Coronary artery (tissue), 2 donors: Measurements from ENCODE around the gene CCDC81.

ENCODE experiments used
- DNase-seq: peaks from one replicate; pipeline ENCODE4 v3.0.0-alpha.2; 2017; ENCODE audit warnings: low spot score
- H3K27ac ChIP-seq, 2 donors: fragments of 200-600 bp; sonication (generic); one replicate each; pipeline ENCODE4 v1.5.1; 2016 to 2019
- H3K4me3 ChIP-seq: fragments of 200-600 bp; sonication (generic); 2 replicates; pipeline ENCODE4 v1.5.1; 2016; ENCODE audit warnings: mild to moderate bottlenecking, moderate library complexity
- TF ChIP-seq, protein P1 (sequence below): fragments of 200-600 bp; sonication (generic); IDR thresholded peaks from one replicate; pipeline ENCODE4 v1.5.1; 2019; ENCODE audit warnings: antibody characterized with exemption

Gene CCDC81

DNA sequence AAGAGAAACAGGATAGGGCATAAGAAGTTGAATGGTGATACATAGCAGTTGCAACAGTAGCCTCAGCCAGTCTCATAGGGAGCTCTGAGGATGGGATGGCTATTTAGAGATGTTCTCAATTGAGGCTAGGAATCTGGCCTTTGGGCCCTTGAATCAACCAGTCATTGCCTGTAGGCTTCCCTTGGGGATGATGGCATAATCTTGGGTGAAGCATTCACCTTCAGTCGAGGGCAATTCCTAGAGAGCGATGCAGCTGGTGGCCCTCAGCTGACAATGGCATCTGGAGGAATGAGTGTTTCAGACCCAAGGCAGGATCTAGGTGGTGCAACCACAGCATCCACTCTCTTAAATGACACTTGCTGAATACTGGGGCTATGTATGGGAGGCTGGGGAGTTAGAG, 61.0 kb downstream of the CCDC81 start:
- no peak overlapping the region for H3K4me3 ChIP-seq
- no peak overlapping the region for H3K27ac ChIP-seq
- TF ChIP-seq, protein P1, sequence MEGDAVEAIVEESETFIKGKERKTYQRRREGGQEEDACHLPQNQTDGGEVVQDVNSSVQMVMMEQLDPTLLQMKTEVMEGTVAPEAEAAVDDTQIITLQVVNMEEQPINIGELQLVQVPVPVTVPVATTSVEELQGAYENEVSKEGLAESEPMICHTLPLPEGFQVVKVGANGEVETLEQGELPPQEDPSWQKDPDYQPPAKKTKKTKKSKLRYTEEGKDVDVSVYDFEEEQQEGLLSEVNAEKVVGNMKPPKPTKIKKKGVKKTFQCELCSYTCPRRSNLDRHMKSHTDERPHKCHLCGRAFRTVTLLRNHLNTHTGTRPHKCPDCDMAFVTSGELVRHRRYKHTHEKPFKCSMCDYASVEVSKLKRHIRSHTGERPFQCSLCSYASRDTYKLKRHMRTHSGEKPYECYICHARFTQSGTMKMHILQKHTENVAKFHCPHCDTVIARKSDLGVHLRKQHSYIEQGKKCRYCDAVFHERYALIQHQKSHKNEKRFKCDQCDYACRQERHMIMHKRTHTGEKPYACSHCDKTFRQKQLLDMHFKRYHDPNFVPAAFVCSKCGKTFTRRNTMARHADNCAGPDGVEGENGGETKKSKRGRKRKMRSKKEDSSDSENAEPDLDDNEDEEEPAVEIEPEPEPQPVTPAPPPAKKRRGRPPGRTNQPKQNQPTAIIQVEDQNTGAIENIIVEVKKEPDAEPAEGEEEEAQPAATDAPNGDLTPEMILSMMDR, result no peak
- no peak for DNase-seq

DNA sequence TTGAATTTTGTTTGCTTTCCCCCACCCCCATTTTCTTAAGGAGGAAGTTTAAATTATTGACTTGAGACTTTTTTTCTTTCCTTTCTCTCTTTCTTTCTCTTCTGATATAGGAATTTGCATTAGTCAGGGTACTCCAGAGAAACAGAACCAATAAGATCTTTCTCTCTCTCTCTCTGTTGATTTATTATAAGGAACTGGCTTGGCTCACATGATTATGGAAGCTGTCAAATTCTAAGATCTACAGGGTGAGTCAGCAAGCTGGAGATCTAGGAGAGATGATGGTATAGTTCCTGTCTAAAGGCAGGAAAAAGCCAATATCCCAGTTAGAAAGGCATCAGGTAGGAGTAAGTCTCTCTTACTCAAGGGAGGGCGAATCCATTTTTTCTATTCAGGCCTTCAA, 64.0 kb downstream of the CCDC81 start:
- TF ChIP-seq, protein P1, result no peak
- Histone ChIP-seq H3K27ac (no peak overlapping the region), H3K4me3 (no peak overlapping the region)
- no peak for DNase-seq

DNA sequence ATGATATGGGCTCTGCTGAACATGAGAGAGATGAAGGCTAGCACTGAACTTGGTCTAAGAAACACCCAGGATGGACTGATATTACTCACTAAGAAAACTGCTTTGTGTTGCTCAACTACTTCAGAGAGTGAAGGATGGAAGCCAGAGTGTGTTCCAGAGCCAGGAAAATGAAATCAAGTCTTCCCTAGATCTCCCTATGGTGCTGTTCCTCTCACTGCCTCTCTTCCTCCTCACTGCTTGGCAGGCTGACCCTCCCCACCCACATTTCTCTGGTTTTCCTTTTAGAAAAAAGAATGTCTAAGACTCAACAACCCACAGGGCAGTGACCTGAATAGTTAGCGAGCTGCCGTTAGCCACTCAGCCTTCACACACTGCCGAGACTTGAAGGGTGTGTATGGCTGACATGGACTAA, 65.6 kb downstream of the CCDC81 start:
- H3K4me3 ChIP-seq, result peak overlapping the region; percentile 1
- TF ChIP-seq, protein P1, result no peak
- no peak for DNase-seq
- peak overlapping the region; percentile 36 to 79 for H3K27ac ChIP-seq

DNA sequence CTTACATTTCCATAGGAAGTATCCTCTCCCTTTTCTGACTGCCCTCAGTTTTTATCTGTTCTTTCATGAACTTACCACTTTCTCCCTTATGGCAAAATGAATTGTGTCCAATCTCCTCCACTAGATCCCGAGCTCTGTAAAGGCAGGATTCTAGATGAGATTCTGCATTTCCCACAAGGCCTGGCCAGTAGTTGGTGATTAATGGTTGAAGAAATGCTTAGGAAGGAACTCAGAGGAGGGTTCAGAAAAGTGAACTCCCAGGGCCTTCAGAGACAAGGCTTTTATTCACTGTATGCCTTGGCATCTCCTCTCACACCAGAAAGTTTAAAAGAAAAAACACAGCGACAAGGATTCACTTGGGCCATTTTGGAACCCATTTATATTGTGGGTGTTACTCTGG, 66.2 kb downstream of the CCDC81 start:
- DNase-seq, result no peak
- Histone ChIP-seq H3K27ac (peak overlapping the region; percentile 36 to 79), H3K4me3 (no peak overlapping the region)
- TF ChIP-seq, protein P1, result no peak

DNA sequence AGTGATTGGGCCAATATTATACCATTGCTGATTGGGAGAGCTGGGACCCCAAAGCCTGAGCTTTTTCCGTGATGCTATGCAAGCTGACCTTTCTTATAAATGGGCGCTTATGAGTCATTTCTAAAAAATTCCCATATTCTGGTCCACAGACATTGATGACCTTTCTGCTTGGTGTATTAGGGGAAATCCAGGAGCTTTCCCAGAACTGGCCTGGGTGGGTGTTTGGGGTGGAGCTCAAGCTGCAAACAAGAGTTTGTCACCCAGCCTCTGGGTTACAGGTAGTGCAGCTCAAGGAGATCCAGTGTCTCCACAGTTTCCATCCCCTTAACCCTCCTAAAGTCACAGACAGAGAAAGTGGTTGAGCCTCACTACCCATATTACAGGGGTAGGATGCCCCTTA, 67.7 kb downstream of the CCDC81 start:
- DNase-seq, result no peak
- Histone ChIP-seq H3K4me3 (no peak overlapping the region), H3K27ac (peak overlapping the region in 1 of 2 donors; percentile 63)
- TF ChIP-seq, protein P1, result no peak

DNA sequence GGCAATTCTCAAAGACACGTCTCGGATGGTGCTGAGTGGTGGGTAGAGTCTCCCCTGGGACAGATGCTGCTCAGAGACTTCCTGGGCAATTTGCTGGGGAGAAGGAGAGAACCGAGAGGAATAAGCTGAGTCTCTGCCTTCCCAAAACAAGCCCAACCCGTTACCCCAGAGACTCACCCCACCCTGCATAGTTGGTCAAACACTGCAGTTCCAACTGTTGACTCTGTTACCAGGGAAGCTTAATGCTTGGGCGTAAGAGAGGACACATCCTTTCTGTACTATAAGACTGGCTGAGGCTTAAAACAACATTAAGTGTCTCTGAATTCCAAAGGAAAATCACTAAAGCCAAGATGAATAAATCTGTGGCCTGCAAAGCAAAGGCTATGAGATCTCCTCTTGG, 68.1 kb downstream of the CCDC81 start:
- TF ChIP-seq, protein P1, result no peak
- DNase-seq, result no peak
- no peak overlapping the region for H3K4me3 ChIP-seq
- H3K27ac ChIP-seq, result peak overlapping the region in 1 of 2 donors; percentile 63

DNA sequence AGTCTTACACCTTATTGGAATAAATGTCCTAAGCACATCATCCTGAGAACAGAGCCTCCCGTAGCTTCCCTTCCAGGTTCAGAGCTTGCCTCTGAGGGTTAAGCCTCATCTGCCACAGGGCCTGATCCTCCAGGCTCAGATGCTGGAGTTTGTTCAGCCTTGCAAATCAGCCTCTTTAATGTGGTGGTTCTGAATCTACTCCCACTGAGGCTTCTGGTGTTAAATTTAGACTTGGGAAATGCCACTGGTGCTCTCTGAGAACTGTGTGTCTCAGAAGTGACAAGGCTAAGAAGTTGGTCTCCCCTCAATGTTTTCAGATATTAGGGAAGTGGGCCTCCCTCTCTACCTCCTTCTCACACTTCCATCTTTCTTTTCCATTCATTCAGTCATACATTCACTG, 68.7 kb downstream of the CCDC81 start:
- Histone ChIP-seq H3K27ac (peak overlapping the region in 1 of 2 donors; percentile 63), H3K4me3 (no peak overlapping the region)
- DNase-seq, result no peak
- TF ChIP-seq, protein P1, result no peak
